H1 (cell line): Measurements from ENCODE around the gene ZNF618. TPM values are rescaled to one million over a fixed set of nuclear protein-coding genes. Genes with fewer than 3 reads are reported as not detected.

ENCODE experiments used
- CTCF ChIA-PET: fragments of 300-600 bp; sonication (Branson Sonifier 250); formaldehyde crosslinking; loops from one replicate; lab custom pipeline; 2021; ENCODE audit not compliant: partially characterized antibody; lab: Charles Lee
- POLR2A ChIA-PET: fragments of 300-600 bp; sonication (Branson Sonifier 250); formaldehyde crosslinking; loops from one replicate; lab custom pipeline; 2021; ENCODE audit warnings: inconsistent platforms; ENCODE audit not compliant: partially characterized antibody; lab: Charles Lee
- DNase-seq, 2 experiments: peaks; one replicate each; pipeline versions ENCODE4 v3.0.0 to v3.0.0-alpha.2; 2010 to 2022; ENCODE audit warnings: low spot score in 2 of 2, low read depth in 1 of 2, mixed read lengths in 1 of 2
- FAIRE-seq: peaks from 2 replicates; lab custom pipeline; 2011; peaks lifted over from hg19 to GRCh38; lab: Jason Lieb, UNC
- H2AFZ ChIP-seq: 2 replicates; pipeline ENCODE4 v1.8.1; 2012; ENCODE audit warnings: low read length, inconsistent platforms
- H2AK5ac ChIP-seq: 2 replicates; pipeline ENCODE4 v1.6.1; 2013; ENCODE audit warnings: low read depth, low read length
- H2BK120ac ChIP-seq: replicated peaks from 2 replicates; pipeline ENCODE3; 2013; ENCODE audit warnings: low read depth, low read length, inconsistent platforms
- H2BK12ac ChIP-seq: 2 replicates; pipeline ENCODE4 v1.6.1; 2013; ENCODE audit warnings: low read depth, low read length
- H2BK15ac ChIP-seq: 2 replicates; pipeline ENCODE4 v1.6.1; 2013; ENCODE audit warnings: low read length
- H2BK20ac ChIP-seq: 2 replicates; pipeline ENCODE4 v1.6.1; 2013; ENCODE audit warnings: low read length
- H2BK5ac ChIP-seq: 2 replicates; pipeline ENCODE4 v1.6.1; 2013; ENCODE audit warnings: low read depth, low read length
- H3K14ac ChIP-seq: 2 replicates; pipeline ENCODE4 v1.6.1; 2013; ENCODE audit warnings: inconsistent platforms; ENCODE audit not compliant: insufficient read length
- H3K18ac ChIP-seq: 2 replicates; pipeline ENCODE4 v1.6.1; 2013; ENCODE audit warnings: low read length; ENCODE audit errors: extremely low read depth
- H3K23ac ChIP-seq: 2 replicates; pipeline ENCODE4 v1.6.1; 2013; ENCODE audit warnings: inconsistent platforms; ENCODE audit not compliant: insufficient read length
- H3K23me2 ChIP-seq: 2 replicates; pipeline ENCODE4 v1.6.1; 2013; ENCODE audit warnings: low read depth, low read length
- H3K27ac ChIP-seq: 2 replicates; pipeline ENCODE4 v1.6.1; 2011; ENCODE audit warnings: low read depth, low read length, inconsistent platforms
- H3K27me3 ChIP-seq, 4 experiments: replicated peaks in 1 of 4; 1 replicate in 1 of 4; 2 replicates in 3 of 4; pipeline versions ENCODE4 v1.6.1 to v1.8.1; 2011 to 2013; ENCODE audit warnings: low read length in 3 of 4, mild to moderate bottlenecking in 3 of 4, inconsistent platforms in 2 of 4, mixed read lengths in 2 of 4, moderate library complexity in 1 of 4; ENCODE audit not compliant: control insufficient read depth in 3 of 4, insufficient read depth in 3 of 4; ENCODE audit errors: extremely low read depth in 1 of 4
- H3K36me3 ChIP-seq, 4 experiments: 2 replicates each; pipeline versions ENCODE4 v1.6.1 to v1.8.1; 2011 to 2013; ENCODE audit warnings: mild to moderate bottlenecking in 4 of 4, low read length in 3 of 4, moderate library complexity in 2 of 4, control low read depth in 1 of 4, inconsistent platforms in 1 of 4; ENCODE audit not compliant: insufficient read depth in 4 of 4, control insufficient read depth in 2 of 4
- H3K4ac ChIP-seq: replicated peaks from 2 replicates; pipeline ENCODE3; 2013; ENCODE audit warnings: low read length, low read depth, mixed read lengths, inconsistent platforms; ENCODE audit not compliant: insufficient read length
- H3K4me1 ChIP-seq, 4 experiments: replicated peaks in 1 of 4; 1 replicate in 1 of 4; 2 replicates in 3 of 4; pipeline versions ENCODE4 v1.6.1 to v1.8.1; 2011 to 2013; ENCODE audit warnings: low read length in 3 of 4, inconsistent platforms in 2 of 4, mixed read lengths in 1 of 4; ENCODE audit not compliant: insufficient read depth in 4 of 4, control insufficient read depth in 3 of 4
- H3K4me2 ChIP-seq, 2 experiments: 2 replicates each; pipeline versions ENCODE4 v1.6.1 to v1.8.1; 2011 to 2013; ENCODE audit warnings: low read depth in 2 of 2, low read length in 2 of 2, control low read depth in 1 of 2, inconsistent platforms in 1 of 2, mild to moderate bottlenecking in 1 of 2; ENCODE audit not compliant: insufficient read depth in 1 of 2
- H3K4me3 ChIP-seq, 4 experiments: fragments of 200-600, 300-600 bp in 1 of 4; sonication (generic), shearing (Covaris generic), sonication (Bioruptor Twin) in 1 of 4; 2 replicates each; pipeline versions ENCODE4 v1.5.1 to v1.8.1; 2011 to 2016; ENCODE audit warnings: low read length in 4 of 4, low read depth in 3 of 4, control low read depth in 2 of 4, inconsistent platforms in 2 of 4, mild to moderate bottlenecking in 2 of 4, mixed read lengths in 1 of 4, moderate library complexity in 1 of 4; ENCODE audit not compliant: insufficient read depth in 2 of 4; ENCODE audit errors: extremely low read depth in 1 of 4
- H3K56ac ChIP-seq: replicated peaks from 2 replicates; pipeline ENCODE3; 2013; ENCODE audit warnings: low read depth, mild to moderate bottlenecking, mixed read lengths, low read length, inconsistent platforms; ENCODE audit not compliant: insufficient read length
- H3K79me1 ChIP-seq: 2 replicates; pipeline ENCODE4 v1.6.1; 2013; ENCODE audit warnings: low read depth, low read length, control low read depth
- H3K79me2 ChIP-seq, 2 experiments: 2 replicates each; pipeline versions ENCODE4 v1.6.1 to v1.8.1; 2012 to 2013; ENCODE audit warnings: low read length in 2 of 2, mild to moderate bottlenecking in 2 of 2, inconsistent platforms in 1 of 2; ENCODE audit not compliant: insufficient read depth in 2 of 2, control insufficient read depth in 1 of 2
- H3K9ac ChIP-seq, 4 experiments: replicated peaks in 1 of 4; 1 replicate in 1 of 4; 2 replicates in 3 of 4; pipeline versions ENCODE4 v1.6.1 to v1.8.1; 2011 to 2013; ENCODE audit warnings: low read depth in 3 of 4, low read length in 3 of 4, control low read depth in 2 of 4, mild to moderate bottlenecking in 2 of 4, moderate library complexity in 2 of 4, inconsistent platforms in 1 of 4; ENCODE audit errors: extremely low read depth in 1 of 4
- H3K9me3 ChIP-seq, 2 experiments: 2 replicates each; pipeline versions ENCODE4 v1.6.1 to v1.8.1; 2012 to 2013; ENCODE audit warnings: mild to moderate bottlenecking in 2 of 2, moderate library complexity in 2 of 2, control low read depth in 1 of 2, inconsistent platforms in 1 of 2, low read depth in 1 of 2, low read length in 1 of 2, mixed read lengths in 1 of 2; ENCODE audit not compliant: insufficient read depth in 2 of 2
- H4K20me1 ChIP-seq, 2 experiments: replicated peaks in 1 of 2; 2 replicates each; pipeline versions ENCODE3 to v1.8.1; 2011 to 2013; ENCODE audit warnings: inconsistent platforms in 2 of 2, low read length in 2 of 2, mild to moderate bottlenecking in 1 of 2; ENCODE audit not compliant: insufficient read depth in 2 of 2, control insufficient read depth in 1 of 2
- H4K5ac ChIP-seq: 2 replicates; pipeline ENCODE4 v1.6.1; 2013; ENCODE audit warnings: low read length, low read depth, mixed read lengths, inconsistent platforms; ENCODE audit not compliant: insufficient read length
- H4K8ac ChIP-seq: 2 replicates; pipeline ENCODE4 v1.8.0; 2013; ENCODE audit warnings: mild to moderate bottlenecking, moderate library complexity, low read length, inconsistent platforms; ENCODE audit not compliant: insufficient read depth; ENCODE audit errors: extremely low read depth
- H4K91ac ChIP-seq: replicated peaks from 2 replicates; pipeline ENCODE3; 2013; ENCODE audit warnings: low read length, mixed read lengths, inconsistent platforms; ENCODE audit not compliant: insufficient read length
- CREB1 ChIP-seq: IDR thresholded peaks from 2 replicates; pipeline ENCODE4 v1.6.1; 2012; ENCODE audit warnings: inconsistent platforms
- JUND ChIP-seq: IDR thresholded peaks from 2 replicates; pipeline ENCODE4 v1.6.1; 2011; ENCODE audit warnings: mild to moderate bottlenecking, improper control_type of control experiment, low read length
- SIX5 ChIP-seq: IDR thresholded peaks from 2 replicates; pipeline ENCODE4 v1.6.1; 2011; ENCODE audit warnings: mild to moderate bottlenecking, low read depth, low read length
- YY1 ChIP-seq: IDR thresholded peaks from 2 replicates; pipeline ENCODE4 v1.6.1; 2011; ENCODE audit warnings: low read depth, mild to moderate bottlenecking, low read length
- WGBS, 2 experiments: shearing (Covaris generic) in 1 of 2; methylation state at CpG; one replicate each; pipeline versions ENCODE4 v1.1.6 to v1.1.7; 2013 to 2015; ENCODE audit warnings: low lambda C conversion rate in 2 of 2, mixed read lengths in 2 of 2, inconsistent platforms in 1 of 2, low coverage in 1 of 2, missing lambda C conversion rate in 1 of 2; ENCODE audit not compliant: insufficient replicate concordance in 2 of 2, insufficient coverage in 1 of 2, insufficient read length in 1 of 2; ENCODE audit errors: extremely low coverage in 1 of 2, missing lambda C conversion rate in 1 of 2; 5-methylcytosine and 5-hydroxymethylcytosine counted together
- polyA plus RNA-seq, 7 experiments: library from polyadenylated mRNA; depleted of rRNA in 3 of 7; stranded (reverse) in 5 of 7; unstranded in 2 of 7; fragments of >200 nt in 5 of 7; fragments of 200-250 nt in 2 of 7; gene quantifications; 1 replicate in 5 of 7; 2 replicates in 1 of 7; 4 replicates in 1 of 7; pipeline versions ENCODE4 v1.2.1 to v1.2.3, GENCODE V29; 2011 to 2013; ENCODE audit warnings: missing spikeins in 2 of 7, mixed read lengths in 2 of 7
- total RNA-seq: library from RNA; stranded (reverse); fragmentation: NEBNext Ultra II Directional; extraction: Animal tissue kit (Norgen Biotek cat#: 25700); gene quantifications from 2 replicates; pipeline ENCODE4 v1.2.1, GENCODE V29; 2021
- TF ChIP-seq, protein P1 (sequence below), 3 experiments: IDR thresholded peaks; 1 replicate in 2 of 3; 2 replicates in 1 of 3; pipeline versions ENCODE4 v1.5.1 to v1.6.1; 2011; ENCODE audit warnings: low read length in 3 of 3, mild to moderate bottlenecking in 3 of 3, inconsistent platforms in 2 of 3, low read depth in 1 of 3, moderate library complexity in 1 of 3; ENCODE audit not compliant: insufficient read depth in 1 of 3; ENCODE audit errors: control extremely low read depth in 1 of 3
- TF ChIP-seq, protein P2 (sequence below): IDR thresholded peaks from 2 replicates; pipeline ENCODE4 v1.6.1; 2012; ENCODE audit warnings: inconsistent platforms
- TF ChIP-seq, protein P3 (sequence below): IDR thresholded peaks from 2 replicates; pipeline ENCODE4 v1.6.1; 2012; ENCODE audit warnings: inconsistent platforms

Gene ZNF618
- total and polyA plus RNA-seq, 2 of the 8 experiments (the other 6 are each of a cell fraction or from before 2014, with no cell fraction given) = 9.6 to 28.5 TPM

DNA sequence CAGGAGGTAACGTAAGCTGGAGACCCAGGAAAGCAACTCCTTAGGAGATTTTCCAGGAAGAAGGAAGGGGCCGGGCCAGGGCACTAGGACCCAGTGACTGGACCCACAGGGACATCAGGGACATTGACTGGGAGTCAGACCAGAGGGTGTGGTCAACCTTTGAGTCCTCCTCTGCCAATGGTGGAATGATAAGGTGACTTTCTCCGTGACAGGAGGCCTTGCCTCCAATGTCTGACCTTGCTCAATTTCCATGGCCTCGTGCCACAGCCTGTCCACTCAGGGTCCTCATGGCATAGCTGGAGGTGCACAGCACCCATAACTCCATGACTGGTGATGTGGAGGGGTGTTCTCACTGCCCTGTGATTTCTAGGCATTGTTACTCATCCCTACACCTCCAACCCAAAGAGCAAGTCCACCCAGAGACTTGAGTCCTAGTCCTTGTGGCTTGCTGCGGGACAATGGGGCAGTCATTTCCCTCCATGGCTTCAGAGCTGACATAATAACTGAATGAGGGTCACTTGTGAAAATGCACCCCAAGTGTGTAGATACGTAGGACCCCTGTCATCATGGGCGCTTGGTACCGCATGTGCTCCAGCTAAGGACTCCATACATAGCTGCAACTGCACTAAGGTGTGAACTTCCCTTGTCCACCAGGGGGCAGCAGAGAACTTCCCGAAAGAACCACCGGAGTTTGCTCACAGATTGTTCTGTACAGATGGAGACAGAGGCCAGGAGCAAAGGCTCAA, 206.1 kb downstream of the ZNF618 start:
- Histone ChIP-seq H3K79me1 (no peaks in the 10 kb centered on the region), H2AFZ (no peak overlapping the region), H3K27me3 (peaks cover 0 to 3% (median under 1%) of the 10 kb centered on the region in 4 experiments; a peak in 3 of 7 replicates), H3K27ac (no peak overlapping the region), H2BK12ac (peak overlapping the region; percentile 69; the same call in 1 of the 2 replicates), H4K5ac (no peak overlapping the region), H3K36me3 (no peaks in the 10 kb centered on the region), H3K4me1 (peaks cover 0 to 6% (median 3%) of the 10 kb centered on the region in 4 experiments; a peak in 4 of 7 replicates), H3K9ac (no peak overlapping the region), H3K23ac (no peak overlapping the region), H3K18ac (no peak overlapping the region), H2BK5ac (no peak overlapping the region), H4K91ac (peak overlapping the region; percentile 29), H3K79me2 (no peaks in the 10 kb centered on the region), H3K9me3 (no peaks in the 10 kb centered on the region), H3K14ac (no peak overlapping the region), H3K23me2 (no peaks in the 10 kb centered on the region), H2BK20ac (peak overlapping the region; percentile 40; the same call in 1 of the 2 replicates), H4K20me1 (peaks cover 0 to 1% of the 10 kb centered on the region in 2 experiments), H4K8ac (peak overlapping the region; percentile 19; the same call in 1 of the 2 replicates), H3K4me2 (no peak overlapping the region), H2BK15ac (peak overlapping the region; percentile 24; the same call in 1 of the 2 replicates), H3K4ac (no peak overlapping the region), H3K56ac (no peak overlapping the region), H2AK5ac (0 out of 2 replicates have a peak overlapping the region, but pooled peaks have one; percentile 31), H2BK120ac (no peak overlapping the region), H3K4me3 (no peak overlapping the region)
- CTCF ChIA-PET = interaction anchor here (0.7 to 10.3 kb wide), 67 partner anchors 9 to 732 kb away, joined by 3 to 144 read pairs (median 4); partner anchors contain the start of genes COL27A1 and KIF12
- WGBS, 2 experiments = 62% methylated on average over 9 of the region's 10 CpGs; no CpG with 5 or more reads in 1 of the 2 experiments
- FAIRE-seq (peak; percentile 94), DNase-seq (peak in 1 of 2 experiments; percentile 97)
- POLR2A ChIA-PET = interaction anchor here (0.7 kb wide), 1 partner anchor 281 kb away, joined by 3 read pairs; no protein-coding TSS in a partner anchor
- TF ChIP-seq, protein P1, sequence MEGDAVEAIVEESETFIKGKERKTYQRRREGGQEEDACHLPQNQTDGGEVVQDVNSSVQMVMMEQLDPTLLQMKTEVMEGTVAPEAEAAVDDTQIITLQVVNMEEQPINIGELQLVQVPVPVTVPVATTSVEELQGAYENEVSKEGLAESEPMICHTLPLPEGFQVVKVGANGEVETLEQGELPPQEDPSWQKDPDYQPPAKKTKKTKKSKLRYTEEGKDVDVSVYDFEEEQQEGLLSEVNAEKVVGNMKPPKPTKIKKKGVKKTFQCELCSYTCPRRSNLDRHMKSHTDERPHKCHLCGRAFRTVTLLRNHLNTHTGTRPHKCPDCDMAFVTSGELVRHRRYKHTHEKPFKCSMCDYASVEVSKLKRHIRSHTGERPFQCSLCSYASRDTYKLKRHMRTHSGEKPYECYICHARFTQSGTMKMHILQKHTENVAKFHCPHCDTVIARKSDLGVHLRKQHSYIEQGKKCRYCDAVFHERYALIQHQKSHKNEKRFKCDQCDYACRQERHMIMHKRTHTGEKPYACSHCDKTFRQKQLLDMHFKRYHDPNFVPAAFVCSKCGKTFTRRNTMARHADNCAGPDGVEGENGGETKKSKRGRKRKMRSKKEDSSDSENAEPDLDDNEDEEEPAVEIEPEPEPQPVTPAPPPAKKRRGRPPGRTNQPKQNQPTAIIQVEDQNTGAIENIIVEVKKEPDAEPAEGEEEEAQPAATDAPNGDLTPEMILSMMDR (IDR thresholded peaks at IDR 0.05; ENCODE audit: control extremely low read depth in 1 of 3, insufficient read depth in 1 of 3, low read depth in 1 of 3, low read length in 3 of 3) = peak; percentile 83 to 96 (median 94)
- TF ChIP-seq YY1 (peak; percentile 66; the same call in 1 of the 2 replicates), JUND (peak; percentile 5; the same call in 1 of the 2 replicates), SIX5 (no peak), CREB1 (no peak)
- TF ChIP-seq, protein P2, sequence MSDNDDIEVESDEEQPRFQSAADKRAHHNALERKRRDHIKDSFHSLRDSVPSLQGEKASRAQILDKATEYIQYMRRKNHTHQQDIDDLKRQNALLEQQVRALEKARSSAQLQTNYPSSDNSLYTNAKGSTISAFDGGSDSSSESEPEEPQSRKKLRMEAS = peak; percentile 90
- TF ChIP-seq, protein P3, sequence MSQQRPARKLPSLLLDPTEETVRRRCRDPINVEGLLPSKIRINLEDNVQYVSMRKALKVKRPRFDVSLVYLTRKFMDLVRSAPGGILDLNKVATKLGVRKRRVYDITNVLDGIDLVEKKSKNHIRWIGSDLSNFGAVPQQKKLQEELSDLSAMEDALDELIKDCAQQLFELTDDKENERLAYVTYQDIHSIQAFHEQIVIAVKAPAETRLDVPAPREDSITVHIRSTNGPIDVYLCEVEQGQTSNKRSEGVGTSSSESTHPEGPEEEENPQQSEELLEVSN = peak; percentile 81
